ENCODE data around the gene MPZL1.
A peak's percentile ranks its signal among the peaks of the same experiment; 100 is the strongest.
"Not testable (repeated sequence)": the region's sequence is repeated elsewhere in the genome, so short reads cannot be mapped to it uniquely, and the experiment has no call there.

MPZL1 gene

DNA sequence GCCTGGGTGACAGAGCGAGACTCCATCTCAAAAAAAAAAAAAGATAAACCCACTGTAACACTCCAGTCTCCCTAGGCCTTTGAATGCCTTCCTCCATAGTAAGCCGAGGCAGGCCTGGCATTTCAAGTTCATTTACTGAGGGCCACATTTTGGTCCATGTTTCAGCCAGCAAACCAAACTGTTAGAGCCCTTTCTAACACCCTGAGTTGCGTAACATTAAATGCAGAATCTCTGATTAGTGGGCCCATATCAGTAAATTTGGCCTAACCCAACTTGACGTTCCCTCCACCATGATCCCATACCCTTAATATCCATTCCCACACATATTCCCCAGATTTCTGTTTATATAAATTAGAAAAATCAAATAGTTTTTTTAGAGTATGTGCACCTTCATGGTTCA lies 12.4 kb downstream of the MPZL1 start:
- no peak overlapping the region for H3K27ac ChIP-seq
- DNase-seq (ENCODE audit: low spot score), result no peak
- ChIA-PET CTCF (interaction anchor here (0.6 kb wide), 1 partner anchor 26 kb away, joined by 3 read pairs; no protein-coding TSS in a partner anchor), POLR2A (ENCODE audit: low non-redundant PET) (no interaction called here)
- no peak for TF ChIP-seq CTCF (conservative IDR thresholded peaks at IDR 0.05; ENCODE audit: low read depth)

DNA sequence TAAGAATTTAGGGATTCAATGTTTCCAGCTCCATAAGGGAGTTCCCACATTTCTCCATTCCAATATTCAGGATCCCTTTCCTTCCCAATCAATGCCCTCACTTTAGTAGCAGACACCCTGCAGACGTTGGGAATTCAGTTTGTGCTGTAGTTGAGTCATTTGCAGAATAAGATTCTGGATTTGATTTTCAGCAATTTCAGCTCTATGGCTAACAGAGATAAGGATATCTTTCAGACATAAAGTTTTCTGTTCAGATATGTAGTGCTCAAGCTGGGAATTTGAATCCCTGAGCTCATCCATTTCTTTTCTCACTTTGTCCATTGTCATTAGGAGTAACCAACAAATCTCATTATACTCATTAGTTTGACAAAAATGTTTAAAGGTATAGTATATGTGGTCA lies 13.1 kb downstream of the MPZL1 start:
- no peak for TF ChIP-seq CTCF (conservative IDR thresholded peaks at IDR 0.05; ENCODE audit: low read depth)
- H3K27ac ChIP-seq, result no peak overlapping the region
- no peak for DNase-seq (ENCODE audit: low spot score)
- ChIA-PET CTCF (interaction anchor here (0.6 kb wide), 1 partner anchor 27 kb away, joined by 3 read pairs; no protein-coding TSS in a partner anchor), POLR2A (ENCODE audit: low non-redundant PET) (no interaction called here)

DNA sequence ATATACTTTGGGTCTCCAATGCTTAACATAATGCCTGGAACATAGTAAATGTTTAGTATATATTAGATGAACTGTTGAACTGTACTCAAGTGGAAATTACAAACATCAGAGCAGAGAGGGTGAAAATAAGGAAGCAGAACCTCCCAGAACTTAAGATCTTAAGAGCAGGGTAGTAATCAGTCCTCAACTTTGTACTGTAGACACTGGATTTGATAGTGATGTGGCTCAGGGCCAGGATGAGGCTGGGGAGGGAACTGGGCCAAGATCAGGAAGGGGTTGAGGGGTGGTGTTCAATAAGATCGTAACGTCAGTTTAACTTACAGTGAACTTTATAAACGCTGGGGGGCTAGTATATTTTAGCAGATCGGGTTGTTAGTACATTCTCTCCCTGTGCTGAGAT lies 15.4 kb downstream of the MPZL1 start:
- no peak overlapping the region for H3K27ac ChIP-seq
- ChIA-PET CTCF (interaction anchor here (0.8 to 1.0 kb wide), 2 partner anchors 12 kb away, joined by 3 to 4 read pairs; no protein-coding TSS in a partner anchor), POLR2A (ENCODE audit: low non-redundant PET) (no interaction called here)
- no peak for TF ChIP-seq CTCF (conservative IDR thresholded peaks at IDR 0.05; ENCODE audit: low read depth)
- no peak for DNase-seq (ENCODE audit: low spot score)

- no peak for TF ChIP-seq CTCF (conservative IDR thresholded peaks at IDR 0.05; ENCODE audit: low read depth)
- POLR2A ChIA-PET (ENCODE audit: low non-redundant PET), result no interaction called here
Measured at GRCh38 chr1:167738158-167738557, 16.4 kb downstream of the MPZL1 start.

GRCh38 chr1:167739752-167740151 lies 18.0 kb downstream of the MPZL1 start:
- CTCF ChIA-PET, result no interaction called here

More at GRCh38 chr1:167738158-167738557, 16.4 kb downstream of the MPZL1 start:
- no peak for DNase-seq (ENCODE audit: low spot score)
- H3K27ac ChIP-seq, result no peak overlapping the region
- CTCF ChIA-PET, result no interaction called here

DNA sequence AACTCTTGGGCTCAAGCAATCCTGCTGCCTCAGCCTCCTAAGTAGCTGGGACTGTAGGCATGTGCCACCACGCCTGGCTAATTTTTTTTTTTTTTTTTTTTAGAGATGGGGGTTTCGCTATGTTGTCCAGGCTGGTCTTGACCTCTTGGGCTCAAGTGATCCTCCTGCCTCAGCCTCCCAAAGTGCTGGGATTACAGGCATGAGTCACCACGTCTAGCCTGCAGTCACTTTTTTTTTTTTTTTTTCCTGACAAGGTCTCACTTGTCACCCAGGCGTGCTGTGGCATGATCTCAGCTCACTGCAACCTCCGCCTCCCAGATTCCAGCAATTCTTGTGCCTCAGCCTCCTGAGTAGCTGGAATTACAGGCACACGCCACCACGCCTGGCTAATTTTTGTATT lies 19.3 kb downstream of the MPZL1 start:
- CTCF ChIA-PET; DNase-seq (ENCODE audit: low spot score); POLR2A ChIA-PET (ENCODE audit: low non-redundant PET): not testable (repeated sequence)
- peak overlapping the region; percentile 43 for H3K27ac ChIP-seq

More at GRCh38 chr1:167739752-167740151, 18.0 kb downstream of the MPZL1 start:
- no peak overlapping the region for H3K27ac ChIP-seq
- TF ChIP-seq CTCF (conservative IDR thresholded peaks at IDR 0.05; ENCODE audit: low read depth), result no peak
- DNase-seq (ENCODE audit: low spot score), result no peak
- POLR2A ChIA-PET (ENCODE audit: low non-redundant PET), result no interaction called here

DNA sequence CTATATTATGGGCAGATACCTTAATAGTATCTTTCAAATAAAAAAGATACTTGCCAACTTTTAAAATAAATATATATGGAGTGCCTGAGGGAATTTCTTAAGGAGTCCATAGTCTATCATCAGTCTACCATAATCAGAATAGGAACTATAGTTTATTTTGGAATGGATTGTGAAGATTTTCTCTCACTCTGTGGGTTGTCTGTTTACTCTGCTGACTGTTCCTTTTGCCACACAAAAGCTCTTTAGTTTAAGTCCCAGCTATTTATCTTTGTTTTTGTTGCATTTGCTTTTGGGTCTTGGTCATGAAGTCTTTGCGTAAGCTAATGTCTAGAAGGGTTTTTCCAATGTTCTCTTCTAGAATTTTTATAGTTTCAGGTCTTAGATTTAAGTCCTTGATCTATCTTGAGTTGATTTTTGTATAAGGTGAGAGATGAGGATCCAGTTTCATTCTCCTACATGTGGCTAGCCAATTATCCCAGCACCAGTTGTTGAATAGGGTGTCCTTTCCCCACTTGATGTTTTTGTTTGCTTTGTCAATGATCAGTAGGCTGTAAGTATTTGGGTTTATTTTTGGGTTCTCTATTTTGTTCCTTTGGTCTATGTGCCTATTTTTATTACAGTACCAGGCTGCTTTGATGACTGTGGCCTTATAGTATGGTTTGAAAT lies 20.7 kb downstream of the MPZL1 start:
- H3K27ac ChIP-seq; DNase-seq (ENCODE audit: low spot score); POLR2A ChIA-PET (ENCODE audit: low non-redundant PET): not testable (repeated sequence)
- CTCF ChIA-PET, result interaction anchor here (0.6 kb wide), 1 partner anchor 343 kb away, joined by 3 read pairs; no protein-coding TSS in a partner anchor

All from RWPE1 (cell line).